Inflammatory macrophage treated with lipopolysaccharide for 1 hour (primary cell): Measurements from ENCODE around the gene CACNA1F.

Experiments used
- DNase-seq, 2 donors: peaks; one replicate each; pipeline ENCODE4 v3.0.0-alpha.2; 2020 to 2022

The CACNA1F gene

DNA sequence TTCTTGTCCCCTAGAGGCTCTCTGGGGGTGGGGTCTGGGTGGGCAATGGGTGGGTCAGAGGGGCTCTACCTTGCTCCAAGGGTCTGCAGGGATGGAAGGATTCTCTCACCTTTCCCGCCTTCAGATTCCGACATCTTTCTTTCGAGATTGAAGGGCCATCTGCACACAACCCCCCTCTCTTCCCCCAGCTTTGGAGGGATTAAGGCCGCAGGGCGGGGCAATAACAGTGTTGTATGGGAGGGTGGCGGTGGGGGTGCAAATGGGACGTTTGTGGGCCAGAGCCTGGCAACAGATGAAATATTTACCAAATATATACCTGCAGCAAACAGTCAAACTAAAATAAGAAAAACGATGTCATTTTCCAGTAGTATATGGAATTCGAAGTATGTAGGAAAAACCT is at the start of gene CACNA1F:
Gene CACNA1F, minus strand, starts transcription at position 165 of the 400 bp plus-strand sequence. Its CDS starts 31 bp downstream, at position 134.
- DNase-seq: no peak

DNA sequence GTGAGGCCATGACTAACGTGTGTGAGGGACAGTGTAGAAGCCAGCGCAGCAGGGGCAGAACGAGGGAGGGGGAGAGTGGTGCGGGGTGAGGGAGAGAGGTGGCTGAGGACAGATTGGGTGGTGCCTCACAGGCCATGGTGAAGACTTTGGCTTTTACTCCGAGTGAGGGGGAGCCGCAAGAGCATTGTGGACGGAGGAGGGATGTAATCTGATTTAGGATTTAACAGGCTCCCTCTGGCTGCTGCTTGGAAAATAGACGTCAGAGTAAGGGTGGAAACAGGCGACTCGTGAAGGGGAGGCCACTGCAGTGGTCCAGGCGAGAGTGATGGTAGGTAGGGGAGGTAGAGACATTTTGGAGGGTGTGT is 49.5 kb upstream of the CACNA1F start:
- DNase-seq: no peak

DNA sequence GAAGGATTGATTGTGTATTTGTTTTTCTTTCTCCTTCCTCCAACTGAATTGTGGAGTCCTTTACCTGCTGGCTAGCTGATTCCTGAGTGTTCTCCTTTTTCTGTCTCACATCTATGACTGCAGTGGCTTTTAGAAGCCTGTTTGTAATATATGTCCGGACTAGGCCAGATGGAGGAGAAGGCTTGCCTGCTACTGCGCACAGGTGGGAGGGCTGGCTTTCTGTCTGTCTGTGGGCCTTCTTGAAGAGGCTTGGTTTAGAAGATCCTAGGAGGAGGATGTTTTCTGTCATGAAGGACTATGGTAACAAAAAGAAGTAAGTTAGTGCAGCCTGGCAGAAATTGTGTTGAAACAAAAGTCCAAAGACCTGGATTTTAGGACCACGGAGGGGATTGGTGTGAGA is 44.9 kb upstream of the CACNA1F start:
- no peak for DNase-seq

DNA sequence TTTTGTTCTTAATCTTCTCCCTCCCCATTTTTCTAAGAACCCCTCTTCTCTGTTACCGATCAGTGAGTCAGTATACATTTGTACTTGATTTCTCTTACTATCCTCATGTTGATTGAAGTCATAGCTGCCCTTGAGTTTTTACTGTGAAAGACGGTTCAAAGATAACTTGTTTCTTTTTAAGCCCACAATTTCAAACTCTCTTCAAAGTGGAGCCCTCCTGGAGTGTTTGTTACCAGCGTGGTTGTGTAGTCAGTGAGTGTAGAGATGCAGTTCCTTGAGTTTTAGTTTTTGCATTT is 44.3 kb upstream of the CACNA1F start:
- DNase-seq: no peak

DNA sequence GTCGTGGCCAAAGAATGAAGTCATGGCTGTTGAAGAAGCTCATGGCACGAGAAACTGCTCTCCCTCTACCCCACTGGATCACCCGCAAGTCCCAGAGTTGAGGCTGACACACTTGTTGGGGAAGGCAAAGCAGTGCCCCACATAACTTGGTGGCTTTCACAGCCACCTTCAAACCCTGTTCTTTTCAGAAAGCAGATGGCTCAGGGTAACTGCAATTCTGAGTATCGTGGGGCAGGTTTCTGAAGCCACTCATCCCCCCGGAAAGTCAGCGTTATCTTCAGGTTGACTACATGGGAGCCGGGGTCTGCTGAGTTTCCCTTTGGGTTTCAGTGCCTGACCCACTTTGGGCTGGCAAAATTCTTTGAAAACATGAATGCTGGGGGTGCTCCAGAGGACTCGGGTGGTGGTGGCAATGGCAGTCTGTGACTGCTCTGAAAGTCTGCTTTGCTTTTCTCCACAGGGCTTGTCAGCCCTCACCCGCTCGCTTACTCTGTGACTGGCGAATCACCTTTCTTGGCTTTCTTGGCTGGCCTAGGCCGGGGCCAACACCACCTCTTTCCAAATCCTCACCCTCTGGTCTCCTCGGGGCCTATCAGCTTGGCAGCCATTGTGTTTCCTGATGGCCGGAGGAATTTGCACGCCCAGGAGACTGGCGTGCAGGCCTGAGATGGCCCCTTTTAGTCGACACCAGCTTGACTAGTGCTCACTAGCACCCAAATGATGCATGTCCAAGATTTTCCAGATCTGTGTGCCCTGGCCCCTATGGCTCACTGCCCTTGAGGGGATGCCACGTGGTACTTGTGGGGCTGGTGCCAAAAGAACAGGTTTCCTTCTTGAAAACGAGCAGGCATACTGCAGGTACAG is 43.8 kb upstream of the CACNA1F start:
- no peak for DNase-seq

DNA sequence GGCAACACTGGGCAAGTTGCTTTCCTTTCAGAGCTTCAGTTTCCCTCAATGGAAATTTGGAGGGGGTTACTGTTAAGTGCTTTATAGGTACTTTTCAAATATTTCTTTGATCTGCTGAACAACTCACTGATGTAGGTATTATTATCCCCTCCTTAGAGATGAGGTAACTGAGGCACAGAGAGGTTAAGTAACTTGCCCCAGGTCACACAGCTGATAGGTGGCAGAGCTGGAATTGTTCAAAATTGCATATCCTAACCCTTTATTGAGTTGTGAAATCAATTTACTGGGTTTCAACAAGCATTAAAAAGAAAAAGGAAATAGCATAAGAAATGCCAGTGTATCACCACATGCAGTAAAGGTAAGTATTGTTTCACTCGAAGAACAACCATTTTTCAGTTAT is 43.1 kb upstream of the CACNA1F start:
- DNase-seq: no peak

DNA sequence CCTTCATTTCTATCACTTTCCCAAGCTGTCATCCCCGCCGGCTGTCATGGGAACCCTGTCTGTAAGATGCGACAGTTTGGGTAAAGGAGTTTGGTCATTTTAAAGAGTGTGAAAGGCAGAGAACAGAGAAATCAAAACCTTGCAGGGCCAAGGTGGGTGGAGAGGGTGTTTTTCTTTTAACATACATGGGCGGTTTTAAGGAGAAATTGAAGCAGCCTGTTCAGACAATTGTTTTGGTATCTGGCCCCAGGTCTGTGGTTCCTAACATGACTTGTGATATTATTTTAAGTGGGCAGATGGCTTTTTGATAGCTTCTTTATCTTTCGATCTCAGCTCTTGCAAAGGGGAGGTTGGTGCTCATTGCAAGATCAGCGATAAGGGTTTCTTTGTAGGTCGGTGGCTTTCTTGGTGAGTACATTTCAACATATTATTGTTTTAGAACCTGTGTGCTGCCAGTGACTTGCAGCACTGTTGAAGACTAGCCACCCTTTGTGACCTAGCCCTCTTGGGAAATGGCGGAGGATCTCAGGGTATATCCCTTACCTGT is 40.1 kb upstream of the CACNA1F start:
- DNase-seq: no peak

DNA sequence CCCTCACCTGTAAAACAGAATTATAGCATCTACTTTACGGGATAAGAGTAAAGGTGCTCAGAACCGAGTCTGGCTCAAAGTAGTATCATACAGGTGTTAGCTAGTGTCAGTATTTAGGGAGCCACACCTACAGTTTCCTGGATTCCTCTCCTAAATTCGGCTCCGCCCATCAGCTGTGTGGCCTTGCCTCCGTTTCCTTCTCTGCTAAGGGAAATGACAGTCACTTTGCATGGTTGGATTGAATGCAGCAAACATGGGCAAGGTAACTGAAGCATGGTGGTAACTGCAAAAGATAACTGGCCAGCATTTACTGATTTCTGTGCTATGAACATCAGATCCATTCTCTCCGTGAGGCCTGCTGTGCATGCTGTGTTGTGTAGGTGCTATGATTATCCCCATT is 39.3 kb upstream of the CACNA1F start:
- DNase-seq: no peak

DNA sequence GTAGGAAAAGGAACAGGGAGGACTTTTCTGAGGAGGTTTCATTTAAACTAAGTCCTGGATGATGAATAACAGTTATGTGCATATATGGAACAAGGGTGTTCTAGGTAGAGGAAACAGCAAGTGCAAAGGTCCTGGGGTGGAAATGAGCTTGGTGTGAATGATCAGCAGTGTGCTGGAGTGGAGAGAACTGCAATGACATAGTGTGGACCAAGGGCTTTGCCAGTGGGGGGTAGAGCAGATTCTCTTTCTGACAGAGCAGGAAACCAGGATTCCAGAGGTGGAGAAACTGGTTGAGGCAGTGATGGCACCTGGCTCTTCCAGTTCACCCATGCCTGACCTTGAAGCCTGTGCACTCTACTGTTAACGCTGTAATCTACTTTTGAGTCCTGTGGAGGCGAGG is 38.2 kb upstream of the CACNA1F start:
- DNase-seq: no peak

DNA sequence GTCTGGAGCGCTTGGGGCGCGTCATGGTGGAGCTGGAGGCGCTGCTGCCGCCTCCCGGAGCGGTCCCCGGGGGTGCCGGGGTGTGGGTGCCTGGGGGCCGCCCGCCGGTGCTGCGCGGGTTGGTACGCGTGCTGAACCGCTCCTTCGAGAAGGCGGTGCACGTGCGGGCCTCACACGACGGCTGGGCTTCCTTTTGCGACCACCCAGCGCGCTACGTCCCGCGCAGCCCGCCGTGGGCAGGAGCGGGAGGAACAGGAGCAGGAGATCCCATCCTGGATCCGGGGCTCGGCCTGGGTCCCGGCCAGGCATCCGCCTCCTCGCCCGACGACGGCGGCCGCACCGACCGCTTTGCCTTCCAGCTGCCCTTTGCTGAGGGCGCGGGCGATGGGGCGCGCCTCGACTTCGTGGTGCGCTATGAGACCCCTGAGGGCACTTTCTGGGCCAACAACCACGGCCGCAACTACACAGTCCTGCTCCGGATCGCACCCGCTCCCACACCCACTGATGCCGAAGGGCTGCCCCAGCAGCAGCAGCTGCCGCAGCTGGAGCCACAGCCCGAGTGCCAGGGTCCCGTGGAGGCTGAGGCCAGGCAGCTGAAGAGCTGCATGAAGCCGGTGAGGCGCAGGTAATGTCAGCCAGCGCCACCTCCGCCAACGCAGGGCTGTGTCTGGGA is 37.2 kb upstream of the CACNA1F start:
- no peak for DNase-seq

DNA sequence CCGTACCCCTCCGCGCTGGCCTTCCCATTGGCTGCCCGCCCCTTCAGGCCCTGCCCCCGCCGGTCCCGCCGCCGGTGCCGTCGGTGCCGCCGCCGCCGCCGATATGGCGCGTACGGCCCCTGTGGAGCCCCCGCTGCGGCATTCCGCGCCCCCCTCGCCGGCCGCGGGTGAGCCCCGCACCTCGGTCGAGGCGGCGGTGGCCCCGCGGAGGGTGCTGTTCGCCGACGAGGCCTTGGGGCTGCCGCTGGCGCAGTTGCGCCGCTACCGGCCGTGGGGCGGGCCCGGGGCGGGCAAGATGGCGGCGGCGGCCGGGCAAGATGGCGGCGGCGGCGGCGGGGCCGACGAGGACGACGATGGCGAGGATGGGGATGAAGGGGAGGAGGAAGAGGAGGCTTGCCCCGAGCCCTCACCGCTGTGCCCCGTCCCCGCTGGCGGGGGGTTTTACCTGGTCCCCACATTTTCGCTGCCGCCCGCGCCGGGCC is 36.7 kb upstream of the CACNA1F start, which contains the start of gene PPP1R3F:
Gene PPP1R3F, plus strand, starts transcription at position 27 of the 482 bp plus-strand sequence. Its CDS starts 77 bp downstream, at position 104.
- no peak for DNase-seq

DNA sequence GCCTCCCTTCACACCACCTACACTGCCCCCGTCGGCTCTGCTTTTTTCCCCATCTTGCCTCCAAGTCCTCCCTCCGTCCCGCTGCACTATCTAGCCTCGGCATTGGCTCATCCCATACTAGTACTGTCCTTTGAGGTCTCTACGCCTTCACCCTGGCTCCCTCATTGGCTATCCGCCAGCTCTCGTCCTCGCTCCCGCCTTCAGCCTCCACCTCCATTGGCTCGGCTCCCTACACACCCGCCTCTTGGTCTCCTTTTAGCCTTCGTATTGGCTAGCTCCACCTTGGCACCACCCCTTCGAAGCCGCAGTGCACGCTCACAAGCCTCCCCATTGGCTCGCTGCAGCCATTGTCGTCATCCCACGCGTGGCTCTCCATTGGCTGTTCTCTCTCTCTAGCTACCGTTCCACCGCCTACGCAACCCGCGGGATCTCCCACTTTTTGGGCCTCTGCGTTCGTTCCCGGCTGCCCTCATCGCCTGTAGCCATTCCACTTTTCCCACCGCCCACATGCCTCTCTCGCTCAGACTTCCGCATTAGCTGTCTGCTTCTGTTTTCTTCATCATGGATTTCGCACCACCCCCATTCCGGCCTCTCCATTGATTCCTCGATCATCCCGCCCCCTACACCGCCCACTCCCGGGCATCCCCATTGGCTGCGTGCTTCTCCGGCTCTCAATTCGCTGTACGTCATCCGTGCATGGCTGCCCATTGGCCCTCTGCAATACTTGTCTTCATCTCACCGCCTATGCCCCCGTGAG is 36.0 kb upstream of the CACNA1F start:
- peak; percentile 93 to 96 for DNase-seq

DNA sequence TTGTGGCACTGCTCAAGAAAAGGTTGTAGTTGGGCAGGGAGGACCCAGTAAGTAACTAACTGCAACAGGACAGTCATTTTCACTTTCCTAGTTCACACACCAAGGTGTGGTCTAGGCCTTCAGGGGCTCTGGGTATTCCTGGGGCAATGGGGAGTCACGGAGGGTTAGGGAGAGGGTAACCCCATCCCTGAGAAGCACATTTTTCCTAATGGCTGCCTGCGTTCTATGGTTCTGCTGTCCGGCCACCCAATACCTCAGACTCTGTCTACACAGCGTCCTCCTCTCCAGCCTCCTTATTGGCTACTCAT is 35.5 kb upstream of the CACNA1F start:
- no peak for DNase-seq

DNA sequence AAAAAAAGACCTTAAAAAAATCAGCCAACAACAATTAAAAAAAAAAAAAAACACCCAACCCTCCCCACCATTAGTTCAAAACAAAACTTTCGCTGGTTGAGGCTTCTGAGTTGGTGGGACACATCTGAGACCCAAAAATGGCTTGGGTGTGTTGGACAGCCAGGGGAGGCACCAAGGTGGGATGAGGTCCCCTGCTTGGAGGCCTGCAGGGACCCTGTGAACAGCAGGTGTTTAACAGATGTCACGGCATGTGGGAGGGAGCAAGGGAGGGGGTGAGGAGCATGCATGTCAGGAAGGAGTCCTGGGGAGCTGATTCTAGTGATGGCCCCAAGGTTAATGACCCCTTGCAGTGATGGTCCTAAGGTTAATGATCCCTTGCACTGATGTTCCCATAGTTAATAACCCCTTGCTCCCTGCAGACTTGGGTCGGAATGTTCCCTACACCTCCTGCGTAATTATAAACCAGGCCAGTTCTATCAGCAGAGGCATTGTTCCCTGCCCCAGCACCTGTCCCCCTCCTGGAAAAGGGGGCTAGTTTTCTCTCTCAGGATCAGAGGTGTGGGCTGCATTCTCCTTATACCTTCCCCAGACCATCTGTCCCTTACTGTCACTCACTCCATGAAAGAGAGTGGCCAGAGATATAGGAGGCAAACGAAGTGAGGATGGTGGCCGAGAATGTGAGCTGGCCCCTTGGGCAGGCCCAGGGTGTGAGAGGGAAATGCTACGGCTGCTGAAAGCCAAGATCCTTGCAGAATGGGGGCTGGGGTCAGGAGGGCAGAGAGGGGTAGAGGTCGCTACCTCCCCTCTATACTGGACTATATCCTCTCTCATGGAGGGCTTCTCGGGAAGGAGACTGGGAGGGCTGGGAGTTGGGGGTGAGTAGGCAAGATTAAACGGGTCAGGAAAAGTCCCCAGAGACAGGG is 33.6 kb upstream of the CACNA1F start:
- no peak for DNase-seq

DNA sequence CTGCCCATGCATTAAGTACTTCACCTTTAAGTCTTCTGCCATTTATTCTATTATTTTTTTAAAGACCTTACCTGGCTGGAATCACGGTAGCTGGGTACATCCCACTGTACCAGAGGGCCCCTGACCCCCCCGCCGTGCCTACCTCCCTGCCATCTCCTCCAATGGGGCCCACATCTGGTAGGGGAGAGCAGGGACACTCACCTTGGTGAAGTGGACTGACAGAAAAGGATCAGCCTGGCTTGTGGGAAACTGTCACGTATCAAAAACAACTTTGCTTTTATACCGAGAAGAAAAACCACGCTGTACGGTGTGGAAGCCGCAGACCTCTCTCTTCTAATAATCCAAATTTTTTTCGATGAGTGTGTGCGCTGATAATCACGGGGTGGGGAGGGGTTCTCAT is 31.3 kb upstream of the CACNA1F start, which contains the start of gene FOXP3:
Gene FOXP3, minus strand, starts transcription at position 251 of the 400 bp plus-strand sequence. CDS start 6,205 bp downstream, outside the sequence.
- DNase-seq: no peak

DNA sequence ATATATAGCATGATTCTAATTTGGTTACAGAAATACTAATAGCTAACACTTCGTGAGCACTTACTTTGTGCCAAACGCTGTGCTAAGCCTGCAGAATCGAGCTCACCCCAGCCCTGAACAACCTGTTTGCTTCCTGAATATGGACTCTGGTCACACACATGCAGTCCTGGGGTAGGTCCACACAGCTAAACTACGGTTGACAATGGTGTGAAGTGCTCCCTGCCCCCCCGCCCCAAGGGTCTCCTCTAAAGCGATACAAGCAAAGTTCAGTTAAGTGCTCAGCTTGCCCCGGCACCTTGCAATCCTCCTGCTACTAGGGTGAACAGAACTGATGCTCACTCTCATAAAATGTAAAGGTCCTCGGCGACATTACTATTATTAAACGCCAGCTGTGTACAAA is 30.5 kb upstream of the CACNA1F start:
- no peak for DNase-seq

DNA sequence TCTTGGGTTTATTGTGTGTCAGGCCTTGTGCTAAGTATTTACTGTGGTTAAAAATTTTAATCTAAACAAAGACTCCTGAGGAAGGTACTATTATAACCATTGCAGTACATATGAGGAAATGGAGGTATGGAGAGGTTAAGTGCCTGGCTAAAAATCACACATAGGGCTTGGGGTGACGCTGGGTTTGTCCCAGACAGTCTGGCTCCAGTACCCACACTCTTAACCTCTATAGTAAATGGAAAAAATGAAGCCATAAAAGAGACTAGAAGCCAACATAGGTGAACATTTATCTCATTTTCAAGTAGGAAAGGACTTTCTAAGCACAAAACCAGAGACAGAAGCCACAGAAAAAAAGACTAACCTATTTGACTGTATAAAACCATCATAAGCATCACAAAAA is 29.5 kb upstream of the CACNA1F start:
- DNase-seq: no peak

DNA sequence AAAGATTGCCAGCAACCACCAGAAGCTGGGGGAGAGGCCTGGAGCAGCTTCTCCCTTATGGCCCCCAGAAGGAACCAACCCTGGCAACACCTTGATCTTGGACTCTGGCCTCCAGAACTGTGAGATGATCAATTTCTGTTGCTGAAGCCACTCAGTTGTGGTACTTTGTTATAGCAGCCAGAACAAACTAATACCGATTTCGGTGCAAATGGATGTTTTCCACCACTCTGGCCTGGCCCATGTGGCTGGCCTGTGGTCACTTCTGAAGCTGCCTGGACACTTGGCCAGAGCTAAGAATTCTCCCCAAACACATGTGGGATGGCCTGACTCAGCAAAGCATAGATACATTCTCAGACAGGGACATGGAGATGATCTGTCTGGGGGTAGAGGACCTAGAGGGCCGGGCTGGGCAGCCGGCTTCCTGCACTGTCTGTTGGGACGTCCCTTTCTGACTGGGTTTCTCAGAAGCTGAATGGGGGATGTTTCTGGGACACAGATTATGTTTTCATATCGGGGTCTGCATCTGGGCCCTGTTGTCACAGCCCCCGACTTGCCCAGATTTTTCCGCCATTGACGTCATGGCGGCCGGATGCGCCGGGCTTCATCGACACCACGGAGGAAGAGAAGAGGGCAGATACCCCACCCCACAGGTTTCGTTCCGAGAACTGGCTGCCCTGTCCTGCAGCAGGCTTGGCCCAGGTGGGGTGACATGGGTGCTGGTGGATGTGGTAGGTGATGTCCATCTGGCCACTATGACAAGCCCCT is 27.3 kb upstream of the CACNA1F start:
- no peak for DNase-seq

DNA sequence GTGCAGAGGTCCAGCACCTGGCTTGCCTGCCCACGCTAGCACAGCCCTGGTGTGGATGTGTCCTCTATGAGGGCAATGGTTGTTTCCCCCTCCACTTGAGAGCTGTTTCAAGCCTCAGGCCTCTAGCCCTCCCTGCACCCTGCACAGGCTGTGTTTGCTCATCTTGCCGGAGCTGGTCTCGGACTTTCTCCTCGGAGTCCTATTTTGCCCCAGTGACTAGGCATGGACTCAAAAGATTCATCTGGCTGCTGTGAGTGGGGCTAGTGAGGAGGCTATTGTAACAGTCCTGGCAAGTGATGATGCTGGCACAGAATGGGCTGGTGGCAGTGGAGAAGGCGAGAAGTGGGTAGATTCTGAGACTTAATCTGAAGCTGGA is 25.6 kb upstream of the CACNA1F start:
- DNase-seq: no peak

DNA sequence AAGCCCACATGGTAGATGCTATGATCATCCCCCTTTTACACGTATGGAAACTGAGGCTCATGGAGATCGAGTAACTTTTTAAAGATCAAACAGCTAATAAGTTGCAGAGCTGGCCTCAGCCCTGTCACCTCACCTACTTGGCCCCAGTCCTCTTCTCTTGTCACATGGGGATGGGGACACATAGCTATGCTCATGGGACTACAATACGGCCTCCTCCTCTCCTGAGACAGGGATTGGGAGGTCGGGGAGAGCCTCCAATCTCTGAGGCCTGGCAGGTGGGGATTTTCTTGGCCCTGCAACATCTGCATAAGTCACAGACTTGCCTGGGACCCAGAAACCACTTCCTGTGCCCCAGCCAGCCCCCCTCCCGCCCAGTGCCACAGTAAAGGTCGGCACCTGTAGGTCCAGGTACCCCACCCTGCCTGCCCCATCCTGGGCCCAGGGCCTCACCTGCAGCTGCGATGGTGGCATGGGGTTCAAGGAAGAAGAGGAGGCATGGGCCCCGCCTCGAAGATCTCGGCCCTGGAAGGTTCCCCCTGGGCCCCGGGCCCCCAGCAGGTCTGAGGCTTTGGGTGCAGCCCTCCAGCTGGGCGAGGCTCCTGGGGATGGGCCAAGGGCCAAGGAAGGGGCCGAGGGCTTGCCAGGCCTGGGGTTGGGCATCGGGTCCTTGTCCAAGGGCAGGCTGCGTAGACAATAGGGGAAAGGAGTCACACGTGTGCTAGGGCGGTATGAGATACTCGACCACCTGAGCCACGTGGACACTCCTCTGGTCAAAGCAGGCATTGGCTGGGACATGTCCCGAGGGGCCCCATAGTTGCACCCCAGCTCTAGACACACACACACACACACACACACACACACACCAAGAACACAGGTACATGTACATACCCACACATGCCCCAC is 25.0 kb upstream of the CACNA1F start:
- DNase-seq: no peak
